TTC549 (cell line): ENCODE results near the gene SLC25A28.
"Not testable (repeated sequence)": the region's sequence is repeated elsewhere in the genome, so short reads cannot be mapped to it uniquely, and the experiment has no call there.

Experiments used
- FAIRE-seq: peaks from 2 replicates; lab custom pipeline; 2012; peaks lifted over from hg19 to GRCh38; lab: Jason Lieb, UNC

The SLC25A28 gene

GRCh38 chr10:99625124-99625523 lies 4.9 kb upstream of the SLC25A28 start:
- not testable (repeated sequence) for FAIRE-seq

GRCh38 chr10:99623919-99624318 lies 3.7 kb upstream of the SLC25A28 start:
- FAIRE-seq = no peak

- FAIRE-seq = no peak
Observed at GRCh38 chr10:99621454-99622251, 1.4 kb upstream of the SLC25A28 start.

GRCh38 chr10:99620711-99621453 lies 643 bp upstream of the SLC25A28 start:
- peak; percentile 98 for FAIRE-seq

GRCh38 chr10:99619090-99619800 lies 994 bp downstream of the SLC25A28 start:
- FAIRE-seq = no peak

GRCh38 chr10:99617696-99618095 lies 2.5 kb downstream of the SLC25A28 start:
- no peak for FAIRE-seq

GRCh38 chr10:99615426-99615825 lies 4.8 kb downstream of the SLC25A28 start:
- FAIRE-seq = no peak

- FAIRE-seq = peak; percentile 19
Observed at GRCh38 chr10:99612167-99612831, 7.9 kb downstream of the SLC25A28 start.

- no peak for FAIRE-seq
Observed at GRCh38 chr10:99611326-99611725, 8.9 kb downstream of the SLC25A28 start.

GRCh38 chr10:99610221-99610620 lies 10.0 kb downstream of the SLC25A28 start:
- no peak for FAIRE-seq

- FAIRE-seq = no peak
Observed at GRCh38 chr10:99609186-99609585, 11.1 kb downstream of the SLC25A28 start.

GRCh38 chr10:99605351-99605750 lies 14.9 kb downstream of the SLC25A28 start:
- FAIRE-seq = no peak

- no peak for FAIRE-seq
Observed at GRCh38 chr10:99604862-99605261, 15.4 kb downstream of the SLC25A28 start.

- no peak for FAIRE-seq
Observed at GRCh38 chr10:99598781-99599509, 21.3 kb downstream of the SLC25A28 start.

GRCh38 chr10:99598011-99598410 lies 22.2 kb downstream of the SLC25A28 start:
- no peak for FAIRE-seq

- FAIRE-seq = not testable (repeated sequence)
Observed at GRCh38 chr10:99596708-99597107, 23.5 kb downstream of the SLC25A28 start.

- FAIRE-seq = no peak
Observed at GRCh38 chr10:99595770-99596465, 24.3 kb downstream of the SLC25A28 start.

GRCh38 chr10:99595236-99595635 lies 25.0 kb downstream of the SLC25A28 start:
- FAIRE-seq = no peak

GRCh38 chr10:99593312-99593711 lies 26.9 kb downstream of the SLC25A28 start:
- FAIRE-seq = no peak

GRCh38 chr10:99590799-99591198 lies 29.4 kb downstream of the SLC25A28 start:
- FAIRE-seq = no peak

- no peak for FAIRE-seq
Observed at GRCh38 chr10:99583687-99584086, 36.6 kb downstream of the SLC25A28 start.
